Esophagus squamous epithelium (tissue), 4 donors: ENCODE measurements around the gene MAST3.
"Not testable (repeated sequence)": the region's sequence is repeated elsewhere in the genome, so short reads cannot be mapped to it uniquely, and the experiment has no call there.

Source experiments
- POLR2A ChIP-seq, 4 donors: fragments of 450-650 bp; IDR thresholded peaks; one replicate each; pipeline ENCODE4 v1.6.1; 2017; ENCODE audit warnings: antibody characterized with exemption in 4 of 4, mild to moderate bottlenecking in 4 of 4, moderate library complexity in 3 of 4
- TF ChIP-seq, protein P1 (sequence below), 6 experiments: fragments of 450-650 bp in 4 of 6; fragments of 200-600 bp in 2 of 6; sonication (generic) in 2 of 6; IDR thresholded peaks; one replicate each; pipeline ENCODE4 v1.5.1; 2016 to 2019; ENCODE audit warnings: antibody characterized with exemption in 6 of 6, mild to moderate bottlenecking in 4 of 6, moderate library complexity in 4 of 6

DNA sequence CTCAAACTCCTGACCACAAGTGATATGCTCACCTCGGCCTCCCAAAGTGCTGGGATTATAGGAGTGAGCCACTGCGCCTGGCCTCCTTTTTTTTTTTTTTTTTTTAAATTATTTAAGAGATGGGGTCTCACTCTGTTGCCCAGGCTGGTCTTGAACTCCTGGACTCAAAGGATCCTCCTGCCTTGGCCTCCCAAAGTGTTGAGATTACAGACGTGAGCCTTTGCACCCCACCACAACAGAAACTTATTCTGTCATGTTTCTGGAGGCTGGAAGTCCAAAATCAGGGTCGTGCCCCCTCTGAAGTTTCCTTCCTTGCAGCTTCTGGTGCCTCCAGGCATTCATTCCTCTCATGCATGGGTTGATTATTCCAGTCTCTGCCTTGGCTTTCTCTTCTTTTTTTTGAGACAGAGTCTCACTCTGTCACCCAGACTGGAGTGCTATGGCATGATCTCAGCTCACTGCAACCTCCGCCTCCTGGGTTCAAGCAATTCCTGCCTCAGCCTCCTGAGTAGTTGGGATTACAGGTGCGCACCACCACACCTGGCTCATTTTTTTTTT, 61.6 kb downstream of the MAST3 start:
- TF ChIP-seq, protein P1, sequence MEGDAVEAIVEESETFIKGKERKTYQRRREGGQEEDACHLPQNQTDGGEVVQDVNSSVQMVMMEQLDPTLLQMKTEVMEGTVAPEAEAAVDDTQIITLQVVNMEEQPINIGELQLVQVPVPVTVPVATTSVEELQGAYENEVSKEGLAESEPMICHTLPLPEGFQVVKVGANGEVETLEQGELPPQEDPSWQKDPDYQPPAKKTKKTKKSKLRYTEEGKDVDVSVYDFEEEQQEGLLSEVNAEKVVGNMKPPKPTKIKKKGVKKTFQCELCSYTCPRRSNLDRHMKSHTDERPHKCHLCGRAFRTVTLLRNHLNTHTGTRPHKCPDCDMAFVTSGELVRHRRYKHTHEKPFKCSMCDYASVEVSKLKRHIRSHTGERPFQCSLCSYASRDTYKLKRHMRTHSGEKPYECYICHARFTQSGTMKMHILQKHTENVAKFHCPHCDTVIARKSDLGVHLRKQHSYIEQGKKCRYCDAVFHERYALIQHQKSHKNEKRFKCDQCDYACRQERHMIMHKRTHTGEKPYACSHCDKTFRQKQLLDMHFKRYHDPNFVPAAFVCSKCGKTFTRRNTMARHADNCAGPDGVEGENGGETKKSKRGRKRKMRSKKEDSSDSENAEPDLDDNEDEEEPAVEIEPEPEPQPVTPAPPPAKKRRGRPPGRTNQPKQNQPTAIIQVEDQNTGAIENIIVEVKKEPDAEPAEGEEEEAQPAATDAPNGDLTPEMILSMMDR (IDR thresholded peaks at IDR 0.05) = not testable (repeated sequence)
- not testable (repeated sequence) for TF ChIP-seq POLR2A (IDR thresholded peaks at IDR 0.05)
